GM19452 (cell line): ENCODE results near the gene KIF6.
"Not testable (repeated sequence)": the region's sequence is repeated elsewhere in the genome, so short reads cannot be mapped to it uniquely, and the experiment has no call there.

ENCODE experiments used
- ATAC-seq: cut with Tn5 transposase; IDR thresholded peaks from one replicate; pipeline ENCODE4 v1.9.1; 2021; ENCODE audit not compliant: unreplicated experiment

The KIF6 gene

DNA sequence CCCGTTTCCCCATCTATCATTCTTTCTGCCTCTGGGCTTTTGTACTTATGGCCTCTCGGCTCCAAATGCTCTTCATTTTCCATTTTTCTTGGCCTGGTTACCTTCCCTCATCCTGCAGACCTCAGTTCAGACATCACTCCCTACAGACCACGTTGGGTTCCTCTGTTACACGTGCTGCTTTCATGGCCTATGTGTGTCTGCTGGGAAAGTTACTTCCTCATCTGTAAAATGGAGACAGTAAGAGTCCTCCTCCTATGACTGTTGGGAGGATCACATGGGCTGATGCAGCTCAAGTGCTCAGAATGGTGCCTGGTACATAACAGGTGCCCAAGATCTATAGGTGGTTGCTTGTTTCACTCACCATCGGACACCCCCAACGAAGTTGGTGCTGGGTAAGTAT lies 424.5 kb downstream of the KIF6 start:
- no peak for ATAC-seq

GRCh38 chr6:39298061-39298460 lies 427.1 kb downstream of the KIF6 start:
- no peak for ATAC-seq

GRCh38 chr6:39296745-39297640 lies 428.2 kb downstream of the KIF6 start:
- no peak for ATAC-seq

- ATAC-seq: no peak
Observed at GRCh38 chr6:39295611-39296011, 429.6 kb downstream of the KIF6 start.

- no peak for ATAC-seq
Observed at GRCh38 chr6:39294899-39295298, 430.3 kb downstream of the KIF6 start.

- ATAC-seq: no peak
Observed at GRCh38 chr6:39294133-39294532, 431.1 kb downstream of the KIF6 start.

DNA sequence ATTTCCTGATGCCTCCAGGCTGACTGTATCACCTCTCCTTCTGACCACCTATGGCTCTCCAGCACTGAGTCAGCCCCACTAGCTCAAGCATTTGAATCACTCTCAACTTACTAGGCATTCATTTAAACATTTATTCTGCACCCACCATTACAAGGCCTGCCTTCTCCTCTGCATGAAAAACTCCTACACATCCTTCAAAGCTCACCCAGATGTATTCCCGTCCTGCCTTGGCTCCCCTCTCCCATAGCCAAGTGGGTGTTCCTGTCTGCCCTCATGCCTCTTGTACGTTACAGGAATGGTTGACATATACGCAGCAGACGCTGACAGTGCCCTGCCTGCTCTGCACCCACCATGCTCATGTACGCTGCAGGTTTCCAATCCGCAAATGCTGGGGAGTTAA lies 432.6 kb downstream of the KIF6 start:
- no peak for ATAC-seq

DNA sequence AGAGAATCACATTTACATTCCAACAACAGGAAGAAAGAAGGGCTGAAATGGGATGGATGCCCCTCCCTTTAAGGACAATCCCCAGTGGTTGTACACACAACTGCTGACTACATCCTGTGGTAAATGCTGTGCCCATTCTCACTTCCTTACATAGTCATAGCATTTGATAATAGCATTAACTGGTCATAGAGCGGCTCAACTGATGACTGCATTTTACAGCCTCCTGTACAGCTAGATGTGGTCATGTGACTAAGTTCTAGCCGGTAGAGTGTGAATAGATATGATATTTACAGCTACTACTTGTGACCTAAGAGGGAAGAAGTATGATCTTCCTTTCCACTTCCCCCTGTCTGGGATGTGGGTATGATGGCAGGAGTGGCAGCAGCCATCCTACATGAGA lies 435.7 kb downstream of the KIF6 start:
- ATAC-seq: no peak

DNA sequence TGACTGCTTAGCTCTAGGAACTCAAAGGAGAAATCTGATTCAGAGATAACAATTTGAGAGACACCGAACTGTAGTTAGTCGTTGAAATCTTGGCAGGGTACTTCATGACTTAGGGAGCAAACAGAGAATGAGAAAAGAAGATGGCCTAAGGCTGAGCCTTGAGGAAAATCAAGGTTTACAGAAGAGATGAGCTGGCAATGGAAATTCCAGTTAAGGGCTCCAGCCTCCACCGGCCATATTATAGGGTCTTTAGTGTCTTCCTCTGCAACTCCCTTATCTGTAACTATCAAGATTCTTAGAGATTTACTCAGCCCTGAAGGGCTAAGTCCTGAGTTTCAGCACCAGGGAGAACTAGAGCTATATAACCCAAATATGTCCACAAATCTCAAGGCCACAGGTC lies 437.6 kb downstream of the KIF6 start:
- no peak for ATAC-seq

DNA sequence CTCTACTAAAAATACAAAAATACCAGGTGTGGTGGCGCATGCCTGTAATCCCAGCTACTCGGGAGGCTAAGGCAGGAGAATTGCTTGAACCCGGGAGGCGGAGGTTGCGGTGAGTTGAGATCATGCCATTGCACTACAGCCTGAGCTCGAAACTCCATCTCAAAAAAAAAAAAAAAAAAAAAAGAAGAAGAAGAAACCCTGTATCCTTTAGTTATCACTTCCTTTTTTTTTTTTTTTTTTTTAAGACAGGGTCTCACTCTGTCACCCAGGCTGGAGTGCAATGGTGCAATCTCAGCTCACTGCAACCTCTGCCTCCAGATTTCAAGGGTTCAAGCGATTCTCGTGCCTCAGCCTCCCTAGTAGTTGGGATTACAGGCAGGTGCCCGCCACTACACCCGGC lies 438.6 kb downstream of the KIF6 start:
- ATAC-seq: not testable (repeated sequence)

DNA sequence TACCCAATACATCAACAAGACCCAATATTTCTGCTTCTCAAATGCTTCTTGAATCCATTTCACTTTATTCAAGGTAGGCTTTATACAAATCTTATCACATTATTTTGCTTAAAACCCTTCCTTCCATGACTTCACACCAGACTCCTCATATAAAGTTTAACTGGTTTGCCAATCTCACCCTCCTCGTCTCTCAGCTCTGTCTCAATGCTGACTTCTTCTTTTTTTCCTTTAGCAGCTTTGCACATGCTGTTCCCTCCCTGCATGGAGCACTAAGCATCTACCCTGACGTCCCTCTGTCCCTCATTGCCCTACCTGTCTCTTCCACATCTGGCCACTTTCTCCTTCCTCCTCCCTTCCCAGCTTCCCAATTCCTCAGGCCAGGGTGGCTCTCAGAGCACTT lies 442.4 kb downstream of the KIF6 start:
- ATAC-seq: no peak

- ATAC-seq: no peak
Observed at GRCh38 chr6:39281312-39281980, 443.8 kb downstream of the KIF6 start.

- ATAC-seq: no peak
Observed at GRCh38 chr6:39280247-39280731, 444.9 kb downstream of the KIF6 start.
